H1 (cell line): ENCODE measurements around the gene PDZK1IP1. TPM values are rescaled to one million over a fixed set of nuclear protein-coding genes. Genes with fewer than 3 reads are reported as not detected.

Source experiments
- FOSL1 ChIP-seq: IDR thresholded peaks from 2 replicates; pipeline ENCODE4 v1.6.1; 2011; ENCODE audit warnings: mild to moderate bottlenecking, low read depth, low read length, moderate library complexity; ENCODE audit not compliant: insufficient read depth
- HDAC2 ChIP-seq, 2 experiments: fragments of 300-600 bp in 1 of 2; sonication (generic) in 1 of 2; IDR thresholded peaks; 2 replicates each; pipeline ENCODE4 v1.6.1; 2011 to 2012; ENCODE audit warnings: low read depth in 2 of 2, low read length in 2 of 2, mild to moderate bottlenecking in 2 of 2, moderate library complexity in 2 of 2, borderline replicate concordance in 1 of 2, inconsistent platforms in 1 of 2
- JUND ChIP-seq: IDR thresholded peaks from 2 replicates; pipeline ENCODE4 v1.6.1; 2011; ENCODE audit warnings: mild to moderate bottlenecking, improper control_type of control experiment, low read length
- NANOG ChIP-seq: IDR thresholded peaks from 2 replicates; pipeline ENCODE4 v1.6.1; 2011; ENCODE audit warnings: low read length, low read depth, mild to moderate bottlenecking, inconsistent platforms; ENCODE audit not compliant: insufficient read depth, poor library complexity, severe bottlenecking
- POLR2AphosphoS5 ChIP-seq: IDR thresholded peaks from 2 replicates; pipeline ENCODE4 v1.6.1; 2011; ENCODE audit warnings: low read depth, low read length
- POU5F1 ChIP-seq: IDR thresholded peaks from 2 replicates; pipeline ENCODE4 v1.6.1; 2011; ENCODE audit warnings: low read depth, mild to moderate bottlenecking, low read length, moderate library complexity
- RBBP5 ChIP-seq: IDR thresholded peaks from 2 replicates; pipeline ENCODE4 v1.7.1; 2012; ENCODE audit warnings: low read depth, mild to moderate bottlenecking, inconsistent platforms, low read length, moderate library complexity, borderline replicate concordance
- SIRT6 ChIP-seq: IDR thresholded peaks from one replicate; pipeline ENCODE4 v1.7.1; 2012; ENCODE audit warnings: low read length, inconsistent platforms
- SP4 ChIP-seq: IDR thresholded peaks from 2 replicates; pipeline ENCODE4 v1.6.1; 2012; ENCODE audit warnings: low read length, inconsistent platforms
- TCF12 ChIP-seq: IDR thresholded peaks from 2 replicates; pipeline ENCODE4 v1.6.1; 2011; ENCODE audit warnings: low read depth, mild to moderate bottlenecking, low read length
- polyA plus RNA-seq, 7 experiments: library from polyadenylated mRNA; depleted of rRNA in 3 of 7; stranded (reverse) in 5 of 7; unstranded in 2 of 7; fragments of >200 nt in 5 of 7; fragments of 200-250 nt in 2 of 7; gene quantifications; 1 replicate in 5 of 7; 2 replicates in 1 of 7; 4 replicates in 1 of 7; pipeline versions ENCODE4 v1.2.1 to v1.2.3, GENCODE V29; 2011 to 2013; ENCODE audit warnings: missing spikeins in 2 of 7, mixed read lengths in 2 of 7
- total RNA-seq: library from RNA; stranded (reverse); fragmentation: NEBNext Ultra II Directional; extraction: Animal tissue kit (Norgen Biotek cat#: 25700); gene quantifications from 2 replicates; pipeline ENCODE4 v1.2.1, GENCODE V29; 2021
- TF ChIP-seq, protein P1 (sequence below): IDR thresholded peaks from 2 replicates; pipeline ENCODE4 v1.6.1; 2012; ENCODE audit warnings: inconsistent platforms

PDZK1IP1 gene
- total and polyA plus RNA-seq, 2 of the 8 experiments (the other 6 are each of a cell fraction or from before 2014, with no cell fraction given) = 0.17 TPM; not detected in 1

DNA sequence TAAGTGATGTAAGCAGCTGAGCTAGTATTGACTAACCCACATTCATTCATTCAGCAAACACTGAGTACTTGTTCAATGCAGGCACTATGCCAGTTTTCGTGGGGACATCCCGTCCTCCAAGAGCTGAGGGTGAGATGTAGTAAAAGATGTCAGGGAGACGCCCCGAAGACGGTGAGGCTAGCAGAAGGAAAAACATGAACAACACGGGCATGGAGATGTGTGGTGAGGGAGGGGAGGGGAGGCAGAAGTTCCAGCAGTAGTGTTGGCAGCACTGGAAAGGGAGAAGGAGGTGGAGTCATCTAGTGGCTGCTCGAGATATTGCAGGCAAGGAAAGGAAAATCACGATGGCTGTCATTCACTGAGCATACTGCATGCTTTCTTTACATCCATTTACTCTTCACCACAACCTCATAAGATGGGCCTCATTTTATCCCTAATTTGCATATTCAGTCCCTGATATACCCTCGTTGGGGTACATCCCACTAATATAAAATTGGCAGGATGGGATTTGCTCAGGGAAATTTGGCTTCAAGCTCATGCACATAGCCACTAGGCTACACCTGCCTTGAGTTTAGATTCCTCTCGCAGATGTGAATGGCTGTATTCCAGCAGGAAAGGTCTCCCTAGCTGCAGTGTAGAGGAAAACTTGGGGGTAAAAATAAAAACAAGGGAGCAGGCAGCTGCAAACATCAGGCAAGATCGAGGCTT, 14.5 kb downstream of the PDZK1IP1 start (continued):
- TF ChIP-seq, protein P1, sequence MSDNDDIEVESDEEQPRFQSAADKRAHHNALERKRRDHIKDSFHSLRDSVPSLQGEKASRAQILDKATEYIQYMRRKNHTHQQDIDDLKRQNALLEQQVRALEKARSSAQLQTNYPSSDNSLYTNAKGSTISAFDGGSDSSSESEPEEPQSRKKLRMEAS = no peak
- TF ChIP-seq SIRT6 = no peak
- no peak for TF ChIP-seq POU5F1
- TF ChIP-seq HDAC2 (IDR thresholded peaks at IDR 0.05; ENCODE audit: borderline replicate concordance in 1 of 2, low read depth in 2 of 2, low read length in 2 of 2) = no peak
- TF ChIP-seq TCF12 = no peak
- no peak for TF ChIP-seq FOSL1
- no peak for TF ChIP-seq POLR2AphosphoS5
- no peak for TF ChIP-seq NANOG
- TF ChIP-seq JUND = 0 out of 2 replicates have a peak, but pooled peaks have one; percentile 25
- no peak for TF ChIP-seq RBBP5
- TF ChIP-seq SP4 = no peak
